Superior temporal gyrus (tissue), 1 donor: Measurements from ENCODE around the gene CXCL1.

ENCODE experiments used
- DNase-seq: peaks from one replicate; pipeline ENCODE4 v3.0.0-alpha.2; 2016; ENCODE audit errors: extremely low spot score

Gene CXCL1

DNA sequence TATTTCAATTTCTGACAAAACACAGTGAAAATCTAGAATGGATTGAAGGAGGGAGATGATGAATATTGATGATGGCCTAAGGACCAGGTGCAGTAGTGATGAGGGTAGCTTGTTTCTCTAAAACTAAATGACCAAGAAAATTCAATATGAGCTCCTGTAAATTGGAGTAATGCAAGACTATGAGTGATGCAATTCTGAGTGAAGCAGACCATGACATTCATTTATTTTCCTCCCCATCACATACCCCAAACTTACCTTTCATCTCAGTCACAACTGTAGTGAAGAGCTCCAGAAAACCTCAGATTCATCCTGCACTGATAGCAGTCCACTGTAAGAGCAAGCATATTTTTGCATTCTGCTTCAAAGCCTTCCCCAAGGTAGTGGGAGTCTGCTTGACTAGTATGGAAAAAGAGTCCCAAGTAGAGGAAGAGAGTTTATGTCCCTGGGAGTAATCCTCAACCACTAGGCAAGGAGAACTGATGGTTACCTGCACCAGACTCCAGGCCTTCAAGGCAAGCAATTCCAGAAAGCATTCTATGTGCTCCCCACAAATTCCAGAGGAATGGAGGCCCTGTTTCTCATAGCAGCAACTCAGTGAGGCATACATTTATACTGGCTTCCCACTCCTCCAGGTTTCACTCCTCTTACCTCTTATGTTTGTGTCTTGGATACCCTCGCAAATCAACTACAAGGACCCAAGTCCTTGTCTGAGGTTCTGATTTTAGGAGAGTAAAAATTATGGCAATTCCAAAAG is 47.2 kb downstream of the CXCL1 start:
- DNase-seq, result no peak

- no peak for DNase-seq
Measured at GRCh38 chr4:73917081-73917501, 47.9 kb downstream of the CXCL1 start.

DNA sequence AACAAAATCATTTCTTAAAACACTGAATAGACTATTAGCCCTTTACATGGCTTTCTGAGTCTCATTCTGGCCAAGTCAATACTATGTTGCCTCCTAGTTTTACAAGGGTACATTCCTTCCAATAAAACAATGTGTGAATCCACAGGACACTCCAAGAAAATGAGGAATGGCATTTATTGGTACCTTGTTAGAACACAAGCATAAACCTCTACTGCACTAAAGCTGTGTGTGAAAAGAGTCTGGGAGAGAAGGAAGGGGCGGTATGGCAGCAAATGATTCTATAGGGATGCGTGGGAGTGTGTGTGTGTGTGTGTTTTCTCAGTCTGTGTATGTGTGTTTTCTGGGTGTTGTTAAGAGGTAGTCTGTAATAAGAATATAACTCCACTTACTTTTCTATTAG is 48.9 kb downstream of the CXCL1 start:
- DNase-seq, result no peak

DNA sequence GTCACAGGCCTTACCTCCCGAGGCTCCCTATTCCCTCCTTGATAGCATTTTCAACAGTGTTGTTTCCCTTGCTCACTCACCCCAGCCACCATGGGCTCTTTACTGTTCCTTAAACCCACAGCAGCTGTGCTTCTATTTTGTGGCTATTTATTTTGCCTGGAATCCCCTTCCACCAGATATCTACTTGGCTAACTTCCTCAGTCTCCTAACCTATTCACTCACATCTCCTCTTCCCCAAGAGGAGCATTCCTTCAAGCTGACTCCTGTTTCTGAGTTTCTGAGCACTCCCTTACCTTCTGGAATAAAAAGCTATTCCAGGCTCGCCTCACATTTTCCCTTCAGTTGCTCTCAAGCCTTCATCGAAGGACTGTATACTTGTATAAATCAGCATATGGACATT is 50.5 kb downstream of the CXCL1 start:
- no peak for DNase-seq
